Ecto neural progenitor cell (in vitro differentiated cells): ENCODE results near the gene TMEM175.
"Not testable (repeated sequence)": the region's sequence is repeated elsewhere in the genome, so short reads cannot be mapped to it uniquely, and the experiment has no call there.

Experiments
- DNase-seq: peaks from one replicate; pipeline ENCODE4 v3.0.0-alpha.2; 2018; ENCODE audit warnings: low spot score

Gene TMEM175

DNA sequence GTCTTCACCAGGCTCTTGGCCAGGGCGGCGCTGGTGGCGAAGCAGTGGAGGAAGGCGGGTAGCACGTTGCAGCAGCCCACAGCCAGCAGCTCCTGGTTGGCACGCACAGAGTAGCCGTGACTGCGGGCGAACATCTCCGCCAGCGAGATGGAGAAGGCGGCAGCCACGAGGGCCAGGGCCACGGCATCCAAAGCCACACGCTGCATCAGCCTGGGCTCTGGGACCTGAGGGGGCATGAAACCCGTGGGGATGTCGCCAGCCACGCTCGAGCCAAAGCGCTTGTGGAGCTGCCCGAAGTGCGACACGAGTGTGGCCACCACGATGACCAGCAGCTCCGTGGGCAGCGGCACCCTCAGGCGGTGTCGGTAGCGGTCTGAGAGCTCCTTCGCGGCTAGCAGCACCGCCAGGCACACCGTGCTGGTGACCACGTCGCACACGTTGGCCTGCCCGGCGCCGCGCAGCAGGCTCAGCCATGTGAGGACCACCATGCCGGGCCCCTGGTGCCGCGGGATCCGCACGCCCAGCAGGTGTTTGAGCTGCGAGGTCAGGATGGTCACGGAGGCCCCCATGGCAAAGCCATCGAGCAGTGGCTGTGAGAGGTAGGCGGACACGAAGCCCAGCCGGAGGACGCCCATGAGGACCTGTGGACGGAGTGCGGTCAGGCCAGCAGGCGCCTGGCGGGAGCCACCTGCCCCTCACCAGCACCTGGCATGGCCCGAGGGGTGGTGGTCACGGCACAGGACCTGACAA is 57.6 kb downstream of the TMEM175 start:
- no peak for DNase-seq

DNA sequence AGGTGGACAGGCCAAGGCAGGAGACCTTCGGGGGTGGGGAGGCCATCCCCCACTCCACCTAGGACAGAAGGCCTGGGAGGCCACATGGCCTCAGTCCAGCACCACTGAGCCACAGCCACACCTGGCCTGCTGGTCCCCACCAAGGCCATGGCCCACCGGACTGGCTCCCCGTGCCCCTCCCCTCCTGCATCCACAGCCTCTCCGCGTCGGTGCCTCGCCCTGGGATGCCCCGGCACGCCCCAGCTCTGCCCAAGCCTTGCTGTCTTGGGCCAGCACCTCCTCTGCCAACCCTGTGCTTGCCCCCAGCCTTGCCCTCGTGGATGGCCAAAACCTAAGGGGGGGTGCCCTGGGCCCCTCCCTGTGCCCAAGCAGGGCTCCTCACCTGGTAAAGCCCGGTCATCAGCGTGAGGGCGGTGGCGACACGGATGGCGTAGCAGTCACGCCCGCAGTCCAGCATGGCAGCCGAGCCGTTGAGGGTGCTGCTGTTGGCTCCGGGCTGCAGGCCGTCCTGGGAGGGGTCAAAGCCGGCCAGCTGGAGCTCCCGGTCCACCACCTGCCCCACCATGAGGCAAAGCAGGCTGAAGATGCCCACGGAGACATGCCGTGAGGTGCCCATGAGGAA is 58.6 kb downstream of the TMEM175 start:
- no peak for DNase-seq

GRCh38 chr4:991451-992296 is 59.4 kb downstream of the TMEM175 start:
- DNase-seq: no peak

DNA sequence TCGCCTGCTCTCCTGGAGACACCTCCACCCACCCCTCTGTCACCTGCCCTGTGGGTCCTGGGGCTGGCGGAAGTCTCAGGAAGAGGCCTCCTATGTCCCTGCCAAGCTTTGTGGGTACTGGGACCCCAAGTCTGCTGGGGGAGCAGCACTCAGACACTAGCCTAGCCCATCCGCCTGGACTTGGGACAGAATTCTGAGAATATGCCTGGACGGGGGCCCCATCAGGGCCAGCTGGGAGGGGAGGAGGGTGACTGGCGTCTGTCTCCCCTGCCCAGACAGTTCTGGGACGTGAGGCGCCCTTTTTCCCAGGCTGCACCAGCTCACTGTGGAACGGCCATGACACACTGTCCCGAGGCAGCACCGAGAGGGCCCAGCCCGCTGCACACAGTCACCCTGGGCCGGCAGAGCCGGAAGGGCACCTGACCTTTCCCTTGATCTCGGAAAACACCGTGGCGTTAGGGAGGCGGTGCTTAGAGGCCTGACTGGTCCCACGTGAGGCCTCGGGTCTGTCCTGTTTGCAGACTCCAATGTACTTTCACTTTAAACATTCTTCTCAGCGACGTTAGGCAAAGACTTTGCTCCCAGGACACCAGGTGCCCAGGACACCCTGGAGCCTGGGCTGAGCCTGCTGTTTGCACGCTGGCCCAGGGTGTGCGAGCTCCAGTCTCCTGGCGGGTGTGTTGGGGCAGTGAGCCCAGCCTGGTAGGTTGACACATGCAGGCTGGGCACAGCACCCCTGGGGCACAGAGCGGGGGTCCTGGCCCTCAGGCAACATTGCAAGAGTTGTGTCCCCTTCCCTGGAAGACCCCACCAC is 60.2 kb downstream of the TMEM175 start:
- no peak for DNase-seq

- DNase-seq: no peak
Observed at GRCh38 chr4:993111-994029, 61.1 kb downstream of the TMEM175 start, which contains the start of gene SLC26A1. Gene SLC26A1 (minus strand): TSS chr4:993404. CDS start chr4:991703, 1,701 bp downstream.

DNA sequence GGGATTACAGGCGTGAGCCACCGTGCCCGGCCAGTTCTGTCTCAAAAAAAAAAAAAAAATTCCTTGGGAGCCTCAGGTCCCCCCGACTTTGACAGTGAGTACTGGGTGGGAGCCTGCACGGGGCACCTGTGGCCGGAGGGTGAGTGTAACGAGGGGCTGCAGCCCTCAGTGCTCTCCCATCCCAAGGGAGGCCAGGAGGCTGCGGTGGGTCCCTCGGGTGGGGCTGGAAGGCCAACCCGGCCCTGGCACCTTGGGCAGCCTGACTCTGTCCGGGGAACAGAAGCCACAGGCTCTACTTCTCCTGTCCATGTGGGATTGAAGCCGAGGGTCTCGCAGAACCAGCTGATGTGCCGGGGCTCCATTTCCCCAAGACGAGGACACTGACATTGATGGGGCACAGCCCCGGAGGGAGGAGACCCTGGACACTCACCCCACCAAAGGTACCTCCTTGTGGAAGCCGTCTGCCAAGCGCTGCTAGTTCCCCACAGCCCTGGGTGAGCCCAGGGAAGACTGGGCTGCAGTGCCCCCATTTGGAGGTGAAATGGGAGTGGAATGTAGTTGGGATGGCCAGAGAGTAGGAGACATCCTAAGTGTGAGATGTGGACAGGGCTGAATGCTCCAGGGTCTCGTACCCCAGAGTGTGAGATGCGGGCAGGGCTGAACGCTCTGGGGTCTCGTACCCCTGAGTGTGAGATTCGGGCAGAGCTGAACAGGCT is 63.2 kb downstream of the TMEM175 start:
- no peak for DNase-seq

DNA sequence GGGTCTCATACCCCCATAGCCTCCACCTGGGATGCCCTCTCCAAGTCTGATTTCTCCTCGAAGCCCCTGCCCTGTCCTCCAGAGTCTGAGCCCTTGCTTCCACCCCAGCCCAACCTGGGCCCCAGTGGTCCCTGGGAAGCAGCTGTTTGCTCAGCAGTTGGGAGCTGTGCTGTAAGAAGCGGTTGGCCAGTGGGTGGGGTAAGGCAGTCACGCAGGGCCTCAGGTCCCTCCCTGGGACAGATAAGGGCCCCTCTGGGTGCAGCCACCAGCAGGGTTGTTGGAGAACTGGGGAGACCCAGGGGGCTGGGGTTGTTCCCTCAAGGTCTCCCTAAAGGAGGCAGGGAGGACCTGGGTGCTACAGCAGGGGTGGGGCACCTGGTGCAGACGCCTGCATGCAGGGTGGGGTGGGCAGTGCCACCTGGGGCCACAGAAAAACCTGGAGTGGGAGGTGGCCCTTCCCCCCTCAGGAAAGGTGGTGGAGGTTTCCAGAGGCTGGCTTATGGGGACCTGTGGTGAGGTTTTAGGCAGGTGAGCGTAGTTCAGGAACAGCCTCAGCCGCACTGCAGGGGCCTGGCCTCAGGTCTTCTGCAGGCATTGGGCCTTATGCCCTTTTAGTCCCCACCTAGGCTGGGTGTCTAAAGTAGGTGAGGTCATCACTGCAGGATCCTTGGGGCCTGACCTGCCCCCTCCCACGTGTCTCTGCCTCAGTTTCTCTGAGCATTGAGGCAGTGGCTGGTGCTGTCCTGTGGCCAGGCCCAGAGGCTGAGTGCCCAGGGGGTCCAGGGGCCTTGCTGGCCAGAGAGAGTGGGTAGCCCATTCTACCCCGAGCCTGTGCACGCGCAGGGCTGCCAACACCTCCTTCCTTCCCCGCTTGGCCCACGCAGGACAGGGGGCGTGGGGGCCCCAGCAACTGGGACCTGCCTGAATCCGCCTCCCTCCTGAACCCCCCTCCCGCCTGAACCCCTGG is 64.1 kb downstream of the TMEM175 start:
- no peak for DNase-seq

DNA sequence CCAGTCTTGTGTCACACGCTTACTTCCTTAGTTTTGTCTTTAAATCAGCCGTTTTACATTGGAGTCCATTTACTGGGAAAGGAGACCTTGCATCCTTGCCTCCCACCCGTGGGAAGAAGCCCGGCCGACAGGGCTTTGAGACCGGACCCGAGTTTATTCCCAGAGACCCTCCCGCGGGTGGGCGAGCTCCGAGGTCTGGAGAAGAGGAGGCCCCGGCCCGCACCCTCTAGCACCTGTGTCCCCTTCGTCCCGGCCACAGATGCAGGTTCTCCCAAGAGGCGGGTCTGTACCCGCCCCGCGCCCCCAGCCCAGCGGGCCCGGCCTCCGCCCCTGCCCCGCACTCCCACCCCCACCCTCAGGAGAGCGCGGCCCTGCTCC is 64.7 kb downstream of the TMEM175 start:
- no peak for DNase-seq

DNA sequence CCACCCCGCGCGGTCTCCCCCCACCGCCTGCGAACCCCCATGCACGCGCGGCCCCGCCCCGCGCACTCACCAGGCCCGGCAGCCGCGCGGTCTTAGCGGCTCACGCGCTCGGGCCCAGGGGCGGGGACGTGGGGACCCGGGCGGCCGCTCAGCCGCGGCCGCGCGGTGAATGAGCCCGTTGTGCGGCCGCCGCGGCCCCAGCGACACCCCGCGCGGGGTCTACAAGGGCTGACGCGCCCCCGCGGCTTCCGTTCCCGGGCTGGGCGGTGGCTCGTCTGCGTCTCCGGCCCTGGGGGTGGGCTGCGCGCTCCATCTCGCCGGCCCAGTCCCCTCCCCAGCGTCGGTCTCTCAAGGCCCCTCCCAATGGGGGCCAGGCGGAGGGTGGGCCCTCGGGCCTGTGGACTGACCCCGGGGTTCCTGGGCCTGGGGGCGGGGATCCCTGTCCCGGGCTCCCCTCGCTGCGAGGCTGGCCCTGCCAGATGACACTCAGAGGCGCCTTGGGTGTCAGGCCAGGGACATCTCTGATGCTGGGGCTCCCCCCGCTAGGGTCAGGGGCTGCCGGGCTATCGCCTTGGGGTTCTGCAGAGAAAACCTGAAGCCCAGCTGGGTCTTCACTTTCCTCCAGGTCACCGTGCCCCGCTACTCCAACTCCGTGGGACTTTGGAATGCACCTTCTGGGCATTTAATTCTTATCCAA is 65.3 kb downstream of the TMEM175 start:
- no peak for DNase-seq

- DNase-seq: no peak
Observed at GRCh38 chr4:998096-998691, 65.9 kb downstream of the TMEM175 start.

DNA sequence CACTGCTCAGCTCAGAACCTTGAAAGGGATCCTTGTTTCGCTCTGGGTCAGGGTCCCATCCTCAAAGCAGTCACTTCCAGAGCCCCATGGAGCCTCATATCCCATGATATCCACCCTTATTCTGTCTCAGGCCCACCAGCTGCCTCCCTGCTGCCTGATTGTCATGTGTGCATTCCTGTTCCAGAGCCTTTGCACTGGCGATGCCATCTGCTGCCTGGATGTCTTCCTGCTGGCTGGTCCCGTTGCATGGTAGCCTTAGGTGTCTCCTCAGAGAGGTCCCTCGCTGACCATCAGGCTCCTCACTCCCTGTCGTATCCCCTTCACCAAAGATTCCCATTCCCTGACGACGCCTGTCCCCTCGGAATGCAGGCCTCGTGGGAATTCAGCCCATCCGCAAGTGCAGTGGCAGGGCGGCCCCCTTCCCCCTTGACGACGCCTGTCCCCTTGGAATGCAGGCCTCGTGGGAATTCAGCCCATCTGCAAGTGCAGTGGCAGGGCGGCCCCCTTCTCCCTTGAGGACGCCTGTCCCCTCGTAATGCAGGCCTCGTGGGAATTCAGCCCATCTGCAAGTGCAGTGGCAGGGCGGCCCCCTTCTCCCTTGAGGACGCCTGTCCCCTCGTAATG is 67.1 kb downstream of the TMEM175 start:
- DNase-seq: not testable (repeated sequence)

DNA sequence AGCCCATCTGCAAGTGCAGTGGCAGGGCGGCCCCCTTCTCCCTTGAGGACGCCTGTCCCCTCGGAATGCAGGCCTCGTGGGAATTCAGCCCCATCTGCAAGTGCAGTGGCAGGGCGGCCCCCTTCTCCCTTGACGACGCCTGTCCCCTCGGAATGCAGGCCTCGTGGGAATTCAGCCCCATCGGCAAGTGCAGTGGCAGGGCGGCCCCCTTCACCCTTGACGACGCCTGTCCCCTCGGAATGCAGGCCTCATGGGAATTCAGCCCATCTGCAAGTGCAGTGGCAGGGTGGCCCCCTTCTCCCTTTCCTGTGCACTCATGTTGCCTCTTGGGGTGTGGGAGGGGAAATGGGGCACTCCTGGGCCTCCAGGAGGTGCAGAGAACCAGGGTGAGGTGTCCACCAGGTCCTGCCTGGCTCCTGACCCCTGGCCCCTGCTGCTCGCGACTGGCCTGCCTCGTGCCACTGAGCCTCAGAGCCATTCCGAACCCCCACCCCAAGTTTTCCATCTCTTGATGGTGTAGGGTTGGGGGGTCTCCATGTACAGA is 67.7 kb downstream of the TMEM175 start:
- DNase-seq: no peak

- DNase-seq: no peak
Observed at GRCh38 chr4:1000686-1001260, 68.5 kb downstream of the TMEM175 start.

DNA sequence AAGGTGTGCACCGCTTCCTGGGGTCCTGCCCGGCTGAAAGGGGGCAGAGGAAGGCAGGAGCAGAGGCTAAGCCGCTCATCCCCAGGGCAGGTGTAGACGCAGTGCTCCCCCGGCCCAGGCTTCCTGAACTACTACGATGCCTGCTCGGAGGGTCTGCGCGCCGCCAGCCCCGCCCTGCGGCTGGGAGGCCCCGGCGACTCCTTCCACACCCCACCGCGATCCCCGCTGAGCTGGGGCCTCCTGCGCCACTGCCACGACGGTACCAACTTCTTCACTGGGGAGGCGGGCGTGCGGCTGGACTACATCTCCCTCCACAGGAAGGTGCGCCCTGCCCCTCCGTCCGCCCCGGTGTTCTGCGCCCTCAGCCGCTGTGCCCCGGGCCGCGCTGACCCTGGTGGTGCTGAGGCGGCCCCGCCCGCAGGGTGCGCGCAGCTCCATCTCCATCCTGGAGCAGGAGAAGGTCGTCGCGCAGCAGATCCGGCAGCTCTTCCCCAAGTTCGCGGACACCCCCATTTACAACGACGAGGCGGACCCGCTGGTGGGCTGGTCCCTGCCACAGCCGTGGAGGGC is 69.4 kb downstream of the TMEM175 start:
- no peak for DNase-seq

DNA sequence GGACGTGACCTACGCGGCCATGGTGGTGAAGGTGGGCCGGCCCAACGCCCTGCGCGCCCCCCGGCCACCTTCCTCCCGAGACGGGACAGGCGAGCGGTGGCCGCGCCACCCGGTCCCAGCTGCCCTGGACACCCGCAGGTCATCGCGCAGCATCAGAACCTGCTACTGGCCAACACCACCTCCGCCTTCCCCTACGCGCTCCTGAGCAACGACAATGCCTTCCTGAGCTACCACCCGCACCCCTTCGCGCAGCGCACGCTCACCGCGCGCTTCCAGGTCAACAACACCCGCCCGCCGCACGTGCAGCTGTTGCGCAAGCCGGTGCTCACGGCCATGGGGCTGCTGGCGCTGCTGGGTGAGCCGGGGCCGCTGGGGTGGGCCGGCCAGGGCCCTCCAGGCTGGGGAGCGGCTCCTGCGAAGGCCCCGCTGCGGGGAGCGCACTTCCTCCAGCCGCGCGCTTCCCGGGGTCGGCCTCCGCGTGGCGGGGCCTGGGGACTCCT is 69.9 kb downstream of the TMEM175 start:
- no peak for DNase-seq

DNA sequence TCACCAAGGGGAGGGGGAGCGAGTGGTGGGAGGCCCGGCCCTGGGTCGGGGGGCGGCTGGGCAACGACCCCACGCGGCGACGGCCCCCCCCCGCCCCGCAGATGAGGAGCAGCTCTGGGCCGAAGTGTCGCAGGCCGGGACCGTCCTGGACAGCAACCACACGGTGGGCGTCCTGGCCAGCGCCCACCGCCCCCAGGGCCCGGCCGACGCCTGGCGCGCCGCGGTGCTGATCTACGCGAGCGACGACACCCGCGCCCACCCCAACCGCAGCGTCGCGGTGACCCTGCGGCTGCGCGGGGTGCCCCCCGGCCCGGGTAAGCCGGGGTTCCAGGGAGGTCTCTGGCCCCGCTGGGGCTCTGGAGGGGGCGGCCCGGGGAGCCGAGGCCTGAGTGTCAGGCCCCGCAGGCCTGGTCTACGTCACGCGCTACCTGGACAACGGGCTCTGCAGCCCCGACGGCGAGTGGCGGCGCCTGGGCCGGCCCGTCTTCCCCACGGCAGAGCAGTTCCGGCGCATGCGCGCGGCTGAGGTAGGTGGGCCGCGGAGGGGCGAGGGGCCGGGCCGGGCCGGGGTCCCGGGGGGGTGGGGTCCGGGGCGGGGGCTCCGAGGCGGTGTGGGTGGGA is 70.5 kb downstream of the TMEM175 start:
- DNase-seq: no peak
